Measurements from ENCODE around the gene CNTN4. TPM values are rescaled to one million over a fixed set of nuclear protein-coding genes. Genes with fewer than 3 reads are reported as not detected.

The CNTN4 gene
- total RNA-seq, 1 experiment from 2014 or later = 0.12 TPM

GRCh38 chr3:3016226-3016625 is 917.6 kb downstream of the CNTN4 start:
- CTCF ChIA-PET = interaction anchor here (0.7 to 1.6 kb wide), 3 partner anchors 14 to 94 kb away, joined by 4 read pairs; no protein-coding TSS in a partner anchor

GRCh38 chr3:3020209-3020608 is 921.5 kb downstream of the CNTN4 start:
- DNase-seq (ENCODE audit: unreplicated experiment) = no peak
- ChIA-PET POLR2A (no interaction called here), CTCF (interaction anchor here (0.6 kb wide), 1 partner anchor 254 kb away, joined by 3 read pairs; no protein-coding TSS in a partner anchor)
- Mint-ChIP-seq H3K4me1 (ENCODE audit: insufficient read depth, unreplicated experiment) (no peaks in the 10 kb centered on the region), H3K27ac (ENCODE audit: low read depth, unreplicated experiment) (no peak overlapping the region), H3K9me3 (ENCODE audit: unreplicated experiment) (no peaks in the 10 kb centered on the region), H3K4me3 (ENCODE audit: unreplicated experiment) (no peak overlapping the region), H3K27me3 (ENCODE audit: insufficient read depth, unreplicated experiment) (peaks cover 95% of the 10 kb centered on the region), H3K36me3 (ENCODE audit: insufficient read depth, unreplicated experiment) (no peaks in the 10 kb centered on the region)
- BruUV-seq (replicated peaks) = no TSS peak
- intact Hi-C loops (cut with micrococcal nuclease) = no loop called here
- no peak for TF ChIP-seq CTCF (IDR thresholded peaks at IDR 0.05; ENCODE audit: unreplicated experiment)

More at GRCh38 chr3:3016226-3016625, 917.6 kb downstream of the CNTN4 start:
- Mint-ChIP-seq H3K4me1 (ENCODE audit: insufficient read depth, unreplicated experiment) (no peaks in the 10 kb centered on the region), H3K27ac (ENCODE audit: low read depth, unreplicated experiment) (no peak overlapping the region), H3K36me3 (ENCODE audit: insufficient read depth, unreplicated experiment) (no peaks in the 10 kb centered on the region), H3K27me3 (ENCODE audit: insufficient read depth, unreplicated experiment) (peaks cover 100% of the 10 kb centered on the region), H3K9me3 (ENCODE audit: unreplicated experiment) (no peaks in the 10 kb centered on the region), H3K4me3 (ENCODE audit: unreplicated experiment) (no peak overlapping the region)
- no TSS peak for BruUV-seq (replicated peaks)
- no peak for TF ChIP-seq CTCF (IDR thresholded peaks at IDR 0.05; ENCODE audit: unreplicated experiment)
- DNase-seq (ENCODE audit: unreplicated experiment) = no peak
- intact Hi-C loops (cut with micrococcal nuclease) = loop anchor here (5.0 kb wide), 1 partner anchor 34 kb away; no protein-coding TSS in a partner anchor
- POLR2A ChIA-PET = interaction anchor here (0.7 kb wide), 1 partner anchor 1228 kb away, joined by 3 read pairs; no protein-coding TSS in a partner anchor

GRCh38 chr3:3023111-3023745 is 924.6 kb downstream of the CNTN4 start:
- H3K36me3 Mint-ChIP-seq (ENCODE audit: insufficient read depth, unreplicated experiment) = no peaks in the 10 kb centered on the region
- peaks cover 92% of the 10 kb centered on the region for H3K27me3 Mint-ChIP-seq (ENCODE audit: insufficient read depth, unreplicated experiment)
- intact Hi-C loops (cut with micrococcal nuclease) = no loop called here
- H3K27ac Mint-ChIP-seq (ENCODE audit: low read depth, unreplicated experiment) = no peak overlapping the region
- CTCF ChIA-PET = interaction anchor here (0.6 kb wide), 1 partner anchor 1383 kb away, joined by 6 read pairs; no protein-coding TSS in a partner anchor
- DNase-seq (ENCODE audit: unreplicated experiment) = no peak
- TF ChIP-seq CTCF (IDR thresholded peaks at IDR 0.05; ENCODE audit: unreplicated experiment) = no peak
- no peak overlapping the region for H3K4me3 Mint-ChIP-seq (ENCODE audit: unreplicated experiment)
- BruUV-seq (replicated peaks) = no TSS peak
- H3K9me3 Mint-ChIP-seq (ENCODE audit: unreplicated experiment) = no peaks in the 10 kb centered on the region
- POLR2A ChIA-PET = interaction anchor here (0.6 kb wide), 1 partner anchor 1338 kb away, joined by 3 read pairs; no protein-coding TSS in a partner anchor
- no peaks in the 10 kb centered on the region for H3K4me1 Mint-ChIP-seq (ENCODE audit: insufficient read depth, unreplicated experiment)

- H3K9me3 Mint-ChIP-seq (ENCODE audit: unreplicated experiment) = no peaks in the 10 kb centered on the region
- no peak for DNase-seq (ENCODE audit: unreplicated experiment)
- no TSS peak for BruUV-seq (replicated peaks)
These were observed 929.4 kb downstream of the CNTN4 start for GRCh38 chr3:3027976-3028567.

More at GRCh38 chr3:3027976-3028567, 929.4 kb downstream of the CNTN4 start:
- H3K27me3 Mint-ChIP-seq (ENCODE audit: insufficient read depth, unreplicated experiment) = peaks cover 55% of the 10 kb centered on the region
- ChIA-PET POLR2A (no interaction called here), CTCF (no interaction called here)
- no peaks in the 10 kb centered on the region for H3K4me1 Mint-ChIP-seq (ENCODE audit: insufficient read depth, unreplicated experiment)
- H3K4me3 Mint-ChIP-seq (ENCODE audit: unreplicated experiment) = no peak overlapping the region
- H3K36me3 Mint-ChIP-seq (ENCODE audit: insufficient read depth, unreplicated experiment) = no peaks in the 10 kb centered on the region
- intact Hi-C loops (cut with micrococcal nuclease) = no loop called here
- H3K27ac Mint-ChIP-seq (ENCODE audit: low read depth, unreplicated experiment) = no peak overlapping the region
- TF ChIP-seq CTCF (IDR thresholded peaks at IDR 0.05; ENCODE audit: unreplicated experiment) = no peak
